OCI-LY7 (cell line): Measurements from ENCODE around the gene UBE4B. TPM values are rescaled to one million over a fixed set of nuclear protein-coding genes. Genes with fewer than 3 reads are reported as not detected.

Experiments used
- BruUV-seq: library from RNA; stranded (reverse); fragments of 400-500 nt; replicated peaks from 2 replicates; lab custom pipeline; 2021; lab: Mats Ljungman, UMichigan
- CTCF ChIA-PET: fragments of 300-600 bp; sonication (Branson Sonifier 250); formaldehyde crosslinking; loops from one replicate; lab custom pipeline; 2022; ENCODE audit warnings: antibody characterized with exemption; ENCODE audit not compliant: unreplicated experiment; lab: Charles Lee
- POLR2A ChIA-PET: fragments of 300-600 bp; sonication (Branson Sonifier 250); formaldehyde crosslinking; loops from one replicate; lab custom pipeline; 2022; ENCODE audit warnings: antibody characterized with exemption; lab: Charles Lee
- DNase-seq: peaks from one replicate; pipeline ENCODE4 v3.0.0-alpha.2; 2015; ENCODE audit warnings: low spot score
- H2AFZ ChIP-seq: fragments of 200-600 bp; sonication (generic), shearing (Covaris generic); 2 replicates; pipeline ENCODE4 v1.6.1; 2014; ENCODE audit warnings: mild to moderate bottlenecking, antibody characterized with exemption, low read length, moderate library complexity
- H3K27ac ChIP-seq: fragments of 200-600 bp; sonication (generic); 2 replicates; pipeline ENCODE4 v1.5.1; 2014; ENCODE audit warnings: mixed run types, low read depth, mild to moderate bottlenecking, moderate library complexity, low read length, inconsistent platforms; ENCODE audit not compliant: poor library complexity, severe bottlenecking
- H3K36me3 ChIP-seq: fragments of 200-600 bp; sonication (generic); 2 replicates; pipeline ENCODE4 v1.6.1; 2014; ENCODE audit warnings: mild to moderate bottlenecking, antibody characterized with exemption, low read length, moderate library complexity, mixed read lengths; ENCODE audit not compliant: insufficient read depth
- H3K4me1 ChIP-seq: fragments of 200-600 bp; sonication (generic); 2 replicates; pipeline ENCODE4 v1.5.1; 2014; ENCODE audit warnings: mild to moderate bottlenecking, low read length; ENCODE audit not compliant: insufficient read depth, poor library complexity, severe bottlenecking
- H3K4me2 ChIP-seq: fragments of 200-600 bp; sonication (generic); 2 replicates; pipeline ENCODE4 v1.6.1; 2014; ENCODE audit warnings: mild to moderate bottlenecking, low read length
- H3K4me3 ChIP-seq: fragments of 200-600 bp; sonication (generic); 2 replicates; pipeline ENCODE4 v1.5.1; 2014; ENCODE audit warnings: mild to moderate bottlenecking, low read depth, low read length; ENCODE audit not compliant: poor library complexity, severe bottlenecking
- H3K79me2 ChIP-seq: fragments of 200-600 bp; sonication (generic); 2 replicates; pipeline ENCODE4 v1.6.1; 2016; ENCODE audit warnings: low read depth, mild to moderate bottlenecking, low read length, moderate library complexity, mixed read lengths; ENCODE audit not compliant: insufficient read depth
- H3K9me2 ChIP-seq: fragments of 200-600 bp; sonication (generic); 2 replicates; pipeline ENCODE4 v1.6.1; 2016; ENCODE audit warnings: mild to moderate bottlenecking, low read length, mixed read lengths; ENCODE audit not compliant: insufficient read depth
- H3K9me3 ChIP-seq: fragments of 200-600 bp; sonication (generic); 2 replicates; pipeline ENCODE4 v1.6.1; 2014; ENCODE audit warnings: mild to moderate bottlenecking, mixed run types, low read length, mixed read lengths
- H4K20me1 ChIP-seq: fragments of 200-600 bp; sonication (generic); 2 replicates; pipeline ENCODE4 v1.6.1; 2014; ENCODE audit warnings: mild to moderate bottlenecking, antibody characterized with exemption, low read length, moderate library complexity, mixed read lengths; ENCODE audit not compliant: insufficient read depth
- EZH2phosphoT487 ChIP-seq: fragments of 200-600 bp; sonication (generic); IDR thresholded peaks from 2 replicates; pipeline ENCODE4 v1.6.1; 2018; ENCODE audit warnings: low read depth, borderline replicate concordance, mild to moderate bottlenecking, mixed run types, antibody characterized with exemption, low read length, moderate library complexity, mixed read lengths
- intact Hi-C: fragments of 100-400 bp; cut with micrococcal nuclease; formaldehyde crosslinking; loops from one replicate; pipeline ENCODE4 v1.10.0; 2022; ENCODE audit not compliant: unreplicated experiment
- total RNA-seq, 2 experiments: library from RNA; depleted of rRNA in 1 of 2; stranded (reverse); fragments of >200 nt in 1 of 2; shearing (Covaris generic) in 1 of 2; gene quantifications; 2 replicates each; pipeline ENCODE4 v1.2.3, GENCODE V29; 2014 to 2022
- TF ChIP-seq, protein P1 (sequence below): fragments of 200-600 bp; sonication (generic); conservative IDR thresholded peaks from 2 replicates; pipeline ENCODE4 v1.5.1; 2014; ENCODE audit warnings: mild to moderate bottlenecking, antibody characterized with exemption, low read length, moderate library complexity, mixed read lengths

The UBE4B gene
- total RNA-seq, 2 experiments from 2014 or later, result 21.5 to 40.7 TPM

DNA sequence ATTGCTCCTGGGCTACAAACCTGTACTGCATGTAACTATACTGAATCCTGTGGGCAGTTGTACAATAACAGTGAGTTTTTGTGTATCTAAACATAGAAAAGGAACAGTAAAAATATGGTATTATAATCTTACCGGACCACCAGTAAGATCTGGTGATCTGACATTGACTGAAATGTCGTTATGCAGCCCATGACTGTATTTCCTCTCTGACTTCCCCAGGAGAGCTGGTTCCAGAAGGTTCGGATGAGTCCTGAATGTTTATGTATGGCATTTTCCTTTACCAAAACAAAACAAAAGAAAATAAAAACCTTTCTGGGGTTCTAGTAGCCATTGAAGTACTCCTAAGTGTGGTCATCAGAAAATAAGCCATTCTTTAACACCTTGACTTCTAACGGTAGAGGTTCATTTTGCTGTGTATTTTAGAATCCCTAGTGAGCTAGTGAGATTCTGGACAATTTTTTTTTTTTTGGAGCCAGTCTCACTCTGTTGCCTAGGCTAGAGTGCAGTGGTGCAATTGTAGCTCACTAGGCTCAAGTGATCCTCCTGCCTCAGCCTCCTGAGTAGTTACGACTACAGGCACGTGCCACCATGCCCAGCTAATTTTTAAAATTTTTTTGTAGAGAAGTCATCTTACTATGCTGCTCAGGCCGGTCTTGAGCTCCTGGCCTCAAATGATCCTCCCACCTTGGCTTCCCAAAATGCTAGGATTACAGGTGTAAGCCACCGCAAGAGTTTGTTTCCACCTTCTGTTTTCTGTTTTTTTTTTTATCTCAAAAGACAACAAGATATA lies 27.7 kb downstream of the UBE4B start:
- H3K4me3 ChIP-seq, result no peak overlapping the region
- H3K9me2 ChIP-seq, result no peaks in the 10 kb centered on the region
- no peak overlapping the region for H2AFZ ChIP-seq
- H3K27ac ChIP-seq, result no peak overlapping the region
- DNase-seq, result no peak
- no peaks in the 10 kb centered on the region for H3K9me3 ChIP-seq
- TF ChIP-seq EZH2phosphoT487, result no peak
- TF ChIP-seq, protein P1, sequence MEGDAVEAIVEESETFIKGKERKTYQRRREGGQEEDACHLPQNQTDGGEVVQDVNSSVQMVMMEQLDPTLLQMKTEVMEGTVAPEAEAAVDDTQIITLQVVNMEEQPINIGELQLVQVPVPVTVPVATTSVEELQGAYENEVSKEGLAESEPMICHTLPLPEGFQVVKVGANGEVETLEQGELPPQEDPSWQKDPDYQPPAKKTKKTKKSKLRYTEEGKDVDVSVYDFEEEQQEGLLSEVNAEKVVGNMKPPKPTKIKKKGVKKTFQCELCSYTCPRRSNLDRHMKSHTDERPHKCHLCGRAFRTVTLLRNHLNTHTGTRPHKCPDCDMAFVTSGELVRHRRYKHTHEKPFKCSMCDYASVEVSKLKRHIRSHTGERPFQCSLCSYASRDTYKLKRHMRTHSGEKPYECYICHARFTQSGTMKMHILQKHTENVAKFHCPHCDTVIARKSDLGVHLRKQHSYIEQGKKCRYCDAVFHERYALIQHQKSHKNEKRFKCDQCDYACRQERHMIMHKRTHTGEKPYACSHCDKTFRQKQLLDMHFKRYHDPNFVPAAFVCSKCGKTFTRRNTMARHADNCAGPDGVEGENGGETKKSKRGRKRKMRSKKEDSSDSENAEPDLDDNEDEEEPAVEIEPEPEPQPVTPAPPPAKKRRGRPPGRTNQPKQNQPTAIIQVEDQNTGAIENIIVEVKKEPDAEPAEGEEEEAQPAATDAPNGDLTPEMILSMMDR, result no peak
- no peaks in the 10 kb centered on the region for H3K36me3 ChIP-seq
- no peaks in the 10 kb centered on the region; the same call in 1 of the 2 replicates for H4K20me1 ChIP-seq
- H3K4me2 ChIP-seq, result no peak overlapping the region
- ChIA-PET POLR2A (interaction anchor here (0.5 kb wide), 1 partner anchor 114 kb away, joined by 3 read pairs; no protein-coding TSS in a partner anchor), CTCF (no interaction called here)
- no peaks in the 10 kb centered on the region; the same call in 1 of the 2 replicates for H3K79me2 ChIP-seq
- intact Hi-C loops, result no loop called here
- no TSS peak for BruUV-seq
- no peaks in the 10 kb centered on the region for H3K4me1 ChIP-seq

GRCh38 chr1:10061276-10061675 lies 28.5 kb downstream of the UBE4B start:
- no peaks in the 10 kb centered on the region for H3K9me3 ChIP-seq
- H2AFZ ChIP-seq, result no peak overlapping the region
- no peaks in the 10 kb centered on the region for H3K4me1 ChIP-seq
- ChIA-PET CTCF (no interaction called here), POLR2A (interaction anchor here (0.5 kb wide), 1 partner anchor 113 kb away, joined by 3 read pairs; no protein-coding TSS in a partner anchor)
- no peak for DNase-seq
- H3K79me2 ChIP-seq, result no peaks in the 10 kb centered on the region; the same call in none of the 2 replicates
- H3K9me2 ChIP-seq, result no peaks in the 10 kb centered on the region
- intact Hi-C loops, result no loop called here
- H4K20me1 ChIP-seq, result no peaks in the 10 kb centered on the region; the same call in 1 of the 2 replicates
- H3K4me2 ChIP-seq, result no peak overlapping the region
- no peak overlapping the region for H3K27ac ChIP-seq
- H3K36me3 ChIP-seq, result no peaks in the 10 kb centered on the region
- H3K4me3 ChIP-seq, result no peak overlapping the region
- BruUV-seq, result no TSS peak
- TF ChIP-seq, protein P1, result no peak
- TF ChIP-seq EZH2phosphoT487, result no peak

DNA sequence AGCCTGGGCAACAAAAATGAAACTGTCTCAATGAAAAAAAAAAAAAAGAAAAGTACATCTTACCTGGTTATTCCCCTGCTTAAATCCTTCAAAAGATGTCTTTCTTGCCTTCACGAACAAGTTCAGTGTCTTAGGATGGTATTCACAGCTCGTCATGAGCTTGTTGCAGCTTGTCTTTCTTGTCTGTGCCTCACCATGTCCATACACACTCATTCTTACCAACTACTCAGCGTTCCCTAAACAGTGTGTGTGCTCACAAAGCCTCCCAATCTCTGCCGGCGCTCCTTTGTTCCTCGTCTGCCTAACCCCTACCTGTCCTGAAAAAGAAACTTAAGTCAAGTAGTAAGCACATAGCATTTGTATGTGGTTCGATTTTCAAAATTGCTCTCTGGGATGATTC lies 31.1 kb downstream of the UBE4B start:
- no peak for DNase-seq
- intact Hi-C loops, result no loop called here
- H3K4me1 ChIP-seq, result no peaks in the 10 kb centered on the region
- H2AFZ ChIP-seq, result no peak overlapping the region
- H3K27ac ChIP-seq, result no peak overlapping the region
- H3K4me2 ChIP-seq, result no peak overlapping the region
- TF ChIP-seq EZH2phosphoT487, result no peak
- TF ChIP-seq, protein P1, result no peak
- BruUV-seq, result no TSS peak
- no peaks in the 10 kb centered on the region for H3K36me3 ChIP-seq
- ChIA-PET CTCF (no interaction called here), POLR2A (interaction anchor here (0.7 kb wide), 1 partner anchor 121 kb away, joined by 3 read pairs; the partner anchor contains the start of genes LZIC and NMNAT1)
- H3K9me2 ChIP-seq, result no peaks in the 10 kb centered on the region
- H3K4me3 ChIP-seq, result no peak overlapping the region
- no peaks in the 10 kb centered on the region for H4K20me1 ChIP-seq
- no peaks in the 10 kb centered on the region for H3K9me3 ChIP-seq
- no peaks in the 10 kb centered on the region; the same call in 1 of the 2 replicates for H3K79me2 ChIP-seq
